Fibroblast of peridontal ligament (primary cell): ENCODE data around the gene PPP2R2D.
"Not testable (repeated sequence)": the region's sequence is repeated elsewhere in the genome, so short reads cannot be mapped to it uniquely, and the experiment has no call there.

Experiments
- DNase-seq: peaks from one replicate; pipeline ENCODE4 v3.0.0-alpha.2; 2010; ENCODE audit errors: extremely low read depth

Gene PPP2R2D

DNA sequence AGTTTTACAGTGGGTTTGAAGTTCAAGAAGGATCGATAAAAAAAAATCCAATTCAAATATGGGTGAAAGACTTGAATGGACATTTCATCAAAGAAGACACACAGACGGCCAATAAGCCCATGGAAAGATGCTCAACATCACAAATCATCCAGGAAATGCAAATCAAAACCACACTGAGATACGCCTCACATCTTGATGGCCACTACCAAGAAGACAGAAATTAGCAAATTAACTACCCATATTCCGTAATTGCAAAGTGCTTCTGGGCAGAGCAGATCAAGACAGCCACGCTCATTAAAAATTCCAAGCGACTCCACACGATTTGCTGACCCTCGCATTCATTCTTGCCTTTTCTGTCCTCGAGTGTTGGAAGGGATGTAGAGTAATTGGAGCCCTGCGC lies 34.1 kb upstream of the PPP2R2D start:
- no peak for DNase-seq

DNA sequence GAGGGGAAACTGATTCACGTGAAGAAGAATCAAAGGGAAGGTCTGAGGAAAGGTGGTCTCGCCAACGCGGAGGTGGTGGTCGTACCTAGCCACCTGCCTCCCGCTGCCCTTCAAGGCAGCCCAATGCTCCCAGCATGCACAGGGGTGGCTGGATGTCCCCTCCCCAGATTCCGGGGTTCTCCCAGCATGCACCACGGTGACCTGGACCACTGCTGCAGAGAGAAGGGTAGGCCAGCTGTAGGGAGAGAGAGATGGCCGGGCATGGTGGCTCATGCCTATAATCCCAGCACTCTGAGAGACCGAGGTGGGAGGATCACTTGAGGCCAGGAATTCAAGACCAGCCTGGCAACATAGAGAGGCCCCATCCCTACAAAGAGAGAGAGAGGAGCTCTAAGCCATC lies 32.4 kb upstream of the PPP2R2D start:
- no peak for DNase-seq

DNA sequence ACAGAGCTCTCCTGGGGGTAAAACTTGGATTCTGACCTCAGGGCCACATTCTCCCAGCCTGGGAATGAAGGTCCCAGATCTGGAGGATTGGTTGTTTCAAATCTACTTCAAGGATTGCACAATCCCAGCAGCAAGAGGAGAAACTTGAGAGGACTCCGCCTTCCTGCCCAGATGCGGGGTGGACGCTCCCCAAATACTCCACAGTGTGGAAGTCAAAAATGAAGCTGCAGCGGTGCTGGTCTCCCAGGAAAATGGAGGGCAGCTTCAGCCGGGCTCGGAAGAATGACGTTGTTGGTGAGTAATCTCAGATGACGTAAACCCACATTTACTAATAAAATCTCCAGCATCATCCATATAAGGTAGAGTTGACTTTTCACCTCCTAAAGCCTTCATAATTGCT lies 31.5 kb upstream of the PPP2R2D start:
- no peak for DNase-seq

DNA sequence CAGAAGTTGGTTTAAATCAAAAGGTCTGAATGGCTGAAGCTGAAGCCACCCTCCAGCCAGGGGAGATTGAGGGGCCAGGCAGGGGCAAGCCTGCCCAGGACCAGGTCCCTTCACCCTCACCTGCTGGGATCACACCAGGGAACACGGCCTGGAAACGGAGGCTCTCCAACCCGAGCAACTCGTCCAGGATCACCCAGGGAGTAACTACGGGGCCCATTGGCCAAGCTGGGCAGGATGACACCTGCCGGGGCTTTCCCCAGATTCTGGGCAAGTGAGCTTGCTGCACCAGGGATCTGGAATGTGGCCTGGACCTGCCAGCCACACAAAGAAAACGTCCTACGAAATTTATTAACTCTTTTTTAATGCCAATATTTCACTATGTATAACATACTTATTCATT lies 30.4 kb upstream of the PPP2R2D start:
- no peak for DNase-seq

DNA sequence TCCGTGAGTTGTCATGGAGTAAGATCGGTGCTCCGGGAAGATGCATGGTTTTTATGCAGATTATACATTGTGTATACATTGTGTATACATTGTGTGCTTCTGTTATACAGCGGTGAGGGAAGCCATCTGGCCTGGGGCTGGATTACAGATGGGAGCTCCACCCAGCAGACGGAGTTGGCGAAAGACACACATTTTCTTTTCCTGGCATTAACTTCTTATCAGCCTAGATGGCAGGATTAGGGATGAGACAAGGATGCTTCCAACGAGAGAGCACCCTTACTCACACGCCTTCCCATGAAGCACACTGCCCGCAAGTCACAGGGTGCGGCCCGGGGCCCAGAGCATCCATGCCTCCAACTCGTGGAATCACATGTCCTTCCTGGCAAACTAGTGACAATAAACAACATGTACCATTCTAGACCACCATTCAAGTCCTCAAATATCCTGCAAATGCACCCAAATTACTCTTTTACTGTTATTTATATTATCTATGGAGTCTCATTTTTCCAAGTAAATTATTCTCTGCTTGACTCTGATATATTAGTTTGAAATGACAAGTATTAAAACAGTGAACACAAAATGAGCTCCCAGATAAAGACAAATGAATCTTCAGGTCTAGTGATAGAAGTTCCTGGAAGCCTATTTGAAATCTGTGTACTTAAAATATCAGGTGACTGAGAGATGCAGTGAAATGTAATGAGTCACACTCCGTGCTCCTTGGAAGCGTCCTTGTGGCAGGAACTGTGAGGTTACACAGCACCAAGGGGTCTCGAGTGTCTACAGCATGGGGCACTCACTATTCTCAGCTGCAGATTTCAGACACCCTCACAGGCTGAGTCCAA lies 29.8 kb upstream of the PPP2R2D start:
- no peak for DNase-seq

DNA sequence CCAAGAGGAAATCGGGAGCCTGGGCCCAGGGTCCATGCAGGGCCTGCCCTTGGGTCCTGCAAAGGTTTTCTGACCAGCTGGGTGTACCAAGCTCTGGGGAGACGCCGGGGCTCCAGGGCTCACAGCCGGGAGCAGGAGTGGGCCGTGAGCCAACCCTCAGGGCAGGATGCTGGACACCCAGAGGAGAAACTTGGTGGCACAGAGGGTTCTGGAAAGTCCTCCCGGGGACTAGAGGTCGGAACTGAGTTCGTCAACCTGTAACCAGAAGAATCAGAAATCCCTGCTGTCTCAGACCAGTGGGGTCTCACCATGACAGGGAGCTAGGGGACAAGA lies 29.2 kb upstream of the PPP2R2D start:
- DNase-seq, result no peak

DNA sequence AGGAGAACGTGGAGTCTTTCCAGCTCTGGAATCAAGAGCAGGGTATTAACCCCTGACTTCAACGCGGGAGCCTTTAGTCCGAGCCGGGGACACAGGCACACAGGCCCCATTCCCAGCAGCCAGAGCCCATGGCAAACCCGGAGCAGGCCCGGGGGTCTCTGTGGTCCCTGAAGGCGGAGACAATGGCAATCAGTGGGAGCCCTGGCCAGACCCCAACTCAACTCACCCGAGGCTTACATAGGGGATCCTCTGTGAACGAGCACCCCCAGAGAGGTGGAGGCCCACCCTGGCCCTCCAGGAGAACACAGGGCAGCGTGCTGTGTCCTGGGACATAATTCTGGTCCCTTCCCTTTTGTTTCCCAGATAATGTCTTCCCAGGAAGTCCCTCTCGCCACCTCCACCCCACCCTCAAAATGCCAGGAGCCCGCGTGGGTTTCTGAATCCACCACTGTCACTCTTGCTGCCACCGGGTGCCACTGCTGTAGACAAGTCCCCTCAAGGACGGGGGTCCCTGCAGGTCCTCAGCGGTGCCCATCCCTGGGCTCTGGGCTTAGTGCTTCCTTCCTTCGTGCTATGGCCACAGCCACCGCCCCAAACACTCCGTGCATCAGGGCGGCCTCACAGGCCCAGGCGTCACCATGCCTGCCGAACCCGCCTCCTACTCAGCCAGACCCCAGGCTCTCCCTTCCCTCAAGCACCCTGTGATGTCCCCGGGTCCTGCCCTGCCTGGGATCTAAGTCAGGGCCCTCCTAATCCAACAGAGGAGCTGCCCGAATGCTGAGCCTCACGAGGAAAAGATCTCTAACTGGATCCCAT lies 28.6 kb upstream of the PPP2R2D start:
- DNase-seq, result no peak

GRCh38 chr10:131872827-131873375 lies 27.9 kb upstream of the PPP2R2D start:
- no peak for DNase-seq

GRCh38 chr10:131874991-131875451 lies 25.8 kb upstream of the PPP2R2D start:
- peak; percentile 78 for DNase-seq

DNA sequence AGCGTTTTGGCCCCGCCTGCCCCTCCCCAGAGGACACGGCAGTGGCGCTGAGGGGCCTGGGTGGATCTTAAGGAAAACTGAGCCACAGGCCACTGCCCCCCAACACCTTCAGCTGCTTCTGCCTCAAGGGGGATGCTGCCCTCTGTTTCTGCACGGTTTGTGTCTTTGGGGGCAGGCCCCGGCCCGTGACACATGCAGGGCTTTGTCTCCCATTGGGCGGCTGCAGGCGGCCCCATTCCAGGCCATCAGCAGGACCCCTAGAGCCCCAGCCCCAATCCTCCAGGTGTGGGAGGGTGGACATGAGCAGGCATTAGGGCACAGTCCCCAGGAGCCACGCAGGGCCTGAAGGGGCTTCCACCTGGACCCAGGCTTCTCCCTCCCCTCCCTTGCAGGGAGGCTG lies 25.3 kb upstream of the PPP2R2D start:
- DNase-seq, result no peak

- no peak for DNase-seq
These were observed 24.8 kb upstream of the PPP2R2D start for GRCh38 chr10:131876017-131876416.

DNA sequence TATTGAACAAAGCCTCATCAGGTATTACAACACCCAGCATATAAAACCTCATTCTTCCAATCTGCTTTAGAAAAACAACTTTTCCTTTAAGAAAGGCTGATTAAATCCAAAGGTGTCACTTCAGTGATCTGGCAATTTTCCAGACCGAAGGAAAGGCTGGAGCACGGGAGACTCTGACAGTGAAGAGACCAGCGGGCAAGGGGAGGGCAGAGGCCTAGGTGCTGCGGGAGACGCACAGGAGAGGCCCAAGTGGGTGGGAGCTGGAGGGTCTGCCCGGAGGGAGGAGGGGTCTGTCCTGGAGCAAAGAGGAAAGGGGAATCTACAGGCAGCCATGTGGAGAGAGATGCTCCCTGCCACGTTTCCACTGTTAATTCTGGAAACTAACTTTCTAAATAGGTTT lies 24.3 kb upstream of the PPP2R2D start:
- no peak for DNase-seq

- no peak for DNase-seq
These were observed 20.7 kb upstream of the PPP2R2D start for GRCh38 chr10:131880016-131880590.

GRCh38 chr10:131881104-131881880 lies 19.5 kb upstream of the PPP2R2D start:
- no peak for DNase-seq

GRCh38 chr10:131882151-131882550 lies 18.7 kb upstream of the PPP2R2D start:
- no peak for DNase-seq

DNA sequence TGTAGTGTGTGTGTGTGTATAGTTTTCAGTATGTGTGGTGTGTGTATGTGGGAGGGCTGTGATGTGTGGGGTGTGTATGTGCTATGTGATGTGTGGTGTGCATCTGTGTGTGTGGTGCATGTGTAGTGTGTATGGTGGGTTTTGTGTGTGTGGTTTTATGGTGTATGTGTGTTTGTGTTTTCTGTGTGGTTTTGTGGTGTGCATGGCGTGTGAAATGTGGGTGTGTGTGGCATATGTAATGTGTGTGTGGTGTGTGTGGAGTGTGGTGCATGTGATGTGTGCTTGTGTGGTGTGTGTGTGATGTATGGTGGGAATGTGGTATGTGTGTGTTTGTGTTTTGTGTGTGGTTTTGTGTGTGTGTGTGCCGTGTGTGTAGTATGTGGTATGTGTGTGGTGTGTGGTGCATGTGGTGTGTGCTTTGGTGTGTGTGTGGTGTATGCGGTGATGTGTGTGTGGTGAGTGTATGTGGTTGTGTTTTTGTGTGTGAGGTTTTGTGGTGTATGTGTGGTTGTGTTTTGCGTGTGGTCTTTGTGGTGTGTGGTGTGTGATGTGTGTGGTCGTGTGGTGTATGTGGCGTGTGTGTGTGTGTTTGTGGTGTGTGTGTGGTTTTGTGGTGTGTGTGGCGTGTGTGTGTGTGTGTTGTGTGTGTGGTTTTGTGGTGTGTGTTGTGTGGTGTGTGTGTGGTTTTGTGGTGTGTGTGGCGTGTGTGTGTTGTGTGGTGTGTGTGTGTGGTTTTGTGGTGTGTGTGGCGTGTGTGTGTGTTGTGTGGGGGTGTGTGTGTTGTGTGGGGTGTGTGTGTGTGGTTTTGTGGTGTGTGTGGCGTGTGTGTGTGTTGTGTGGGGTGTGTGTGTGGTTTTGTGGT lies 18.0 kb upstream of the PPP2R2D start:
- DNase-seq, result no peak

DNA sequence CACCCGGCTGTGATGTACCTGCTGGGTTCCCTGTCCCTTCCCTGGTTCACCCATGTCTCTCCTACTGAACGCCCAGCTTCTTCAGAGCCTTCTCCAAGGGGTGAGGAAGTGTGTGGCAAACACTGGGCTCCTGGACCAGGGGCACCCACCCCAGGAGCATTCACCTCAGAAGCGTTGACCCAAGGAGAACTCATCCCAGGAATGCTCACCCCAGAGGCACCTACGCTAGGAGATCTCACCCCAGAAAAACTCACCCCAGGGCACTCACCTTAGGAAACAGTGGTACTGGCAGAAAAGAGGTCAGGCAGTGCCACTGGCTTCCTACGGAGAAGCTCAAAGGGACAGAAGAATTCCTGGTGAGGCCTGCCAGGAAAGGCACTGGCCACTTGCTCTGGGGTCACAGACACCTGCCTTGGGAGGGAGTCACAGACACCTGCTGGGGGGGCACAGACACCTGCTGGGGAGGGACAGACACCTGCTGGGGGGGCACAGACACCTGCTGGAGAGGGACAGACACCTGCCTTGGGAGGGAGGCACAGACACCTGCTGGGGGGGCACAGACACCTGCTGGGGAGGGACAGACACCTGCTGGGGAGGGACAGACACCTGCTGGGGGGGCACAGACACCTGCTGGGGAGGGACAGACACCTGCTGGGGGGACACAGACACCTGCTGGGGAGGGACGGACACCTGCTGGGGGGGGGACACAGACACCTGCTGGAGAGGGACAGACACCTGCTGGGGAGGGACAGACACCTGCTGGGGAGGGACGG lies 17.0 kb upstream of the PPP2R2D start:
- not testable (repeated sequence) for DNase-seq

- DNase-seq, result peak; percentile 51
These were observed 15.2 kb upstream of the PPP2R2D start for GRCh38 chr10:131885391-131886165.

GRCh38 chr10:131886237-131886636 lies 14.6 kb upstream of the PPP2R2D start:
- no peak for DNase-seq
